DMS79 (cell line): ENCODE data around the gene REPS1.
"Not testable (repeated sequence)": the region's sequence is repeated elsewhere in the genome, so short reads cannot be mapped to it uniquely, and the experiment has no call there.

Experiments used
- DNase-seq: peaks from one replicate; lab custom pipeline; 2025; lab: John Stamatoyannopoulos, UW

Gene REPS1

DNA sequence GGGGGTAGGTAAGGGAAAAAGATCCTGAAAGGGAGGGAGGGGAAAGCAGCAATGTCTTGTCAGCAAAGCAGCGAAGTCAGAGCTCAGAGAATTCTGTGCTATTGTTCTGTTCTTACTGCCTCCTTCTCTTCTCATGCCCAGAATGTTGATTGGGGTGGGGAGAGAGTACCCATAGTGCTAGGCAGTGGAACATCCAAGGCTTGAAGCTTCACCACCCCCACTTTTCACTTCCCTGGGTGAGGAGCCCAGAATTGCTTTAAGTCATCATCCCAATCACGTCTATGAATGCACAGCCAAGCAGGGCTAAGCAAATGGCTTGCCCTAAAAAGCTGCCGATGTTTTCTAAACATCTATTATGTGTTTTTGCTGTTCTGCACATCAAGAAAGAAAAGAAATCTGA lies 16.5 kb downstream of the REPS1 start:
- DNase-seq = no peak

DNA sequence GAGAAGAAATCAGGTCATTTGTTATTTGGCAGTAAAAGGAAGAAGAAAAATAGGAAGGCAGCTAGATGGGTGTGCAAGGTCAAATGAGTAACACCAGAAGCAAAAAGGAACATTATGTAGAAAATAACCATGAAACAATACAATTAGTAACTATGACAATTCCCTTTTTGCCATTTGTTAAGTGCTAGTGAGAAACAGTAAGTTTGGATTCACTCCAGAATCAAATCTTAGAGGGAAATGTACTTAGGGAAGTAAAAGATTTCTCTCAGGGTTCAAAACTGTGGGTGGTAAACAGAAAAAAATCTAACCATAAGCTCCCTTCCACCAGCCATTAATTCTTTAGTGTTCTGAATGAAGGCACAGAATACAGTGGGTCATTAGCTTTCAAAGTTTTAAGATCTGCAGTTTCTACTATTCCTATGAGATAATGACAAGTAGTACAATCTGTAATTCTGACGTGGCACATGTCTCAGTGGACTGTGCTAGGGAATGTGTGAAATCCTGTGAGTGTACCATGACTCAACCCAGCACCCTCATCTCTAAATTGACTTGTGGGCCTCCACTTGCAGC lies 17.1 kb downstream of the REPS1 start:
- no peak for DNase-seq

DNA sequence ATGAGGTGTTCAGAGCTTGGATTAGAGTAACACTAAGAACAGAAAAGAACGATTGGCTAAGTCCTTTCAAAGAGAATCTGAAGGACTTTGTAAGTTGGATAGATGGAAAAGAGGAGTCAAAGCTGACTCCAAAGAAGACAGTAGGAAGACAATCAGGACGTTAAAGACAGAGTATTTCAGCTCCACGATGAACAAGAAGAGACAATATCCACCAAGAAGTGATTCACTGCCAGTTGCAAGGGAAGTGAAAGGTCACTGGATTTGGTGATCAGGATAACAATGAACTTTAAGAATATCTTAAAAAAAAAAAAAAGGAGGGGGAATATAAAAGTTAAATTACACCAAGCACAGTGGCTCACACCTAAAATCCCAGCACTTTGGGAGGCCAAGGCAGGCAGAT lies 17.9 kb downstream of the REPS1 start:
- DNase-seq = no peak

DNA sequence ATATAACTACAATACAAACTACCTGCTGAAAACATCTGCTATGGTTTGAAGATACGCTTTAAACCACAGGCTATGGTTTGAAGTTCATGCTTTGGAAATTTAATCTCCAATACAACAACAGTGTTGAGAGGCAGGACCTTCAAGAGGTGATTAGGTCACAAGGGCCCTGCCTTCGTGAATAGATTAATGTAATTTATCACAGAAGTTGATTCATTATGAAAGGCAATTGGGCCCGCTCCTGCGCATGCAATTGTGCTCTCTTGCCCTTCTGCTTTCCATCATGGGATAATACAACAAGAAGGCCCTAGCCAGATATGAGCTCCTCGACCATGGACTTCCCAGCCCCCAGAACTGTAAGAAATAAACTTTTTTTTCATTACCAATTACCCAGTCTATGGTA lies 21.2 kb downstream of the REPS1 start:
- no peak for DNase-seq

DNA sequence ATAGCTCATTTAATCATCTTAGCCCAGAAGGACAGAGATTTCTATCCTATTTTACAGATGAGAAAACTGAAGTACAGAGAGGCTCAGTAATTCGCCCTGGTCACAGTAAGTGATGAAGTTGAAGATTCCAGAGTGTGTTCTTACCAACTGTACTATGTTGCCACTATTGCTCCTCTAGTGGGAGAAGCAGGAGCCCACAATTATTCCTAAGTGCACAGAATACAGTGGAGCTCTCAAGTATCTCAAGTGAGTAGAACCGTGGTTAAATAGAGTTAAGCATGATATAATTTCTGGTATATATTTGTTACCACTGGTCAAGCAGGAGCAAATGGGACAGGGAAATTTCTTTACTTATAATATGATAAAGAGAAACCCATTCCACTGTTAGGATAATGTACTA lies 22.1 kb downstream of the REPS1 start:
- no peak for DNase-seq

DNA sequence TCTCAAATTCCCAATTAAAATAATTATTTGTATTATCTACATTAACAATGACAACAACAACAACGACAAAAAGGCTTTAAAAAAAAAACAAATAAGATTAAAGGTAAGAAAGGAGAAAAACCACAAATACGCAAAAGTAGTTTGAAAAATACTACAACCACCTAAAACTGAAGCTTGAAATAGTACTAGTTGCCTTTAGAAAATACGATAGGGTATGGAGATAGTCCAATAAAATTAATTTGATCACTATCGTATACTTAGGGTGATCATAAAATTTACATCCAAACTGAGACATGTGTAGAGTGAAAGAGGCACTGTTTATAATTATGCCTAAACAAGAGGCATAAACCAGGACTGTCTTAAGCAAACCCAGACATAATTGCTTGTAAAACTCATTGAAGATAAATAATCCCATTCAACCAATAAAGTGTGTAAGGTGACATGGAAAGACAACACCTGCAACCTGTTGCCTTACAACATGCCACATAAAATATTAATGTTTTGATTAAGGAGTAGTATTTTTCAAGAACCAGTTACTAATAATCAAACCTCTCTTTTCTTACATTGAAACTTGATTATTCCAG lies 22.7 kb downstream of the REPS1 start:
- no peak for DNase-seq

DNA sequence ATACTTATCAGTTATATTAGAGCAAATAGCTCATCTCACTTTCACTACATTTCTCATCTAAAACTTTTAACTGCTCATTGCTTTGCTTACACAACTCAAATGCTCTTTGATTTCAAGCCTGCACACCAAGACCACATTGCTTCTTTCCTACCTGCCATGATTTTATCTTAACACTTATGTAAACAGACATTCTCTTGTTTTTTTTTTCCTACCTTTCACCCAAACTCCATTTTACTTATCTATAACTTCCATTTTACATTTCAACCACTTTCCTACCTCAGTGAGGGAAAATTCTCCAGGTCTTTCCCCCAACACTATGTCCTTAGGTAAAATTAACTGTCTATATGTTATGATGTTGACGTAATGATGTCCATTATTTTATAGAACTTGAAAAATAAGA lies 24.0 kb downstream of the REPS1 start:
- DNase-seq = no peak

DNA sequence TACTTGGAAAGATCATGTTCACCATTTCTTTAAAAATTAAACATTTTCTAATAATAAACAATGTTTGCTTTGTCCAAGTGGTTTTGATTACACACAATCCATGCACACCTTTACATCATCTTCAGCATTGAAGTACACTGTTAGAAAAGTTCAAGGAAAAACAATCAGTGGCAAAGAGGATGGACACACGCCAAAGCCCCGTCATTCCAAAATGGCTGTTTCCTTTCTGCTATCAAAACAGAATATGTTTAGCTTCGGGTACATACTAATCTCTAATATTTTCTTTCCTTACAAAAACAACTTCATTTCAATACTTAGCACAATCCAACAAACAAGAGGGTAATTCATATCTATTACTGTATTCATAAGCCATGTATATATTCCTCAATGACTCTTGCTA lies 24.5 kb downstream of the REPS1 start:
- DNase-seq = no peak

DNA sequence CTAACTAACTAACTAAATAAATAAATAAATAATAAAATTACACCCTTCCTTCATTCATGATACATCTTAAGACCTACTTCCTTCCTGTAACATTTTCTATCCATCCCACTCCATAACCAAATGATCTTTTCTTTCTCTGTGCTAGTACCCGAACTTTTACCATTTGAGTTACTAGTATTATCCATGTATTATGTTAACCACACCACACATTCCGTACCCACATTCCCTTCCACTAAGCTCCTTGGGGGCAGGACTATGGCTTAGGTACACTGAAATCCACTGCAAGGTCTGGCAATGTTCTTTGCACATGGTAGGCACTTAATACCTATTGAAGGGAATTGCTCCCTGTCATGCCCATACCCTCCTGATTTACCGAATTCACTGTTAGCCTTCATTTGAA lies 24.9 kb downstream of the REPS1 start:
- no peak for DNase-seq

DNA sequence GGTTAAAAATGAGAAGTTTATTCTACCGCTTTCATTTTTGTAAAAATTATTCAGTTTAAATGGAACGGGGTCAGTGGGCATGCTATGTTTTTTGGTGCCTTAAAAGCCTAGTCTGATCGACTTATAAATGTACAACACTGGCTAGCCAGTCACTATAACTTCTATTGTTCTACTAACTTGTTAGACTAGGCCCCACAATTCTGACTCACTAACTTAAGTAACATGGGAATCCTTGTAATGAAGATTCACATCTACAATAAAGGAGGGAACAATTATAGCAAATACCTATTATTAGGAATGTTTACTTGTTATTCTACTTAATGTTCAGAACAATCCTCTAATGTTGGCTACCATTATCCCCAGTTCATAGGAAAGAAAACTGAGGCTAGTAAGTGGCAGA lies 28.5 kb downstream of the REPS1 start:
- no peak for DNase-seq

DNA sequence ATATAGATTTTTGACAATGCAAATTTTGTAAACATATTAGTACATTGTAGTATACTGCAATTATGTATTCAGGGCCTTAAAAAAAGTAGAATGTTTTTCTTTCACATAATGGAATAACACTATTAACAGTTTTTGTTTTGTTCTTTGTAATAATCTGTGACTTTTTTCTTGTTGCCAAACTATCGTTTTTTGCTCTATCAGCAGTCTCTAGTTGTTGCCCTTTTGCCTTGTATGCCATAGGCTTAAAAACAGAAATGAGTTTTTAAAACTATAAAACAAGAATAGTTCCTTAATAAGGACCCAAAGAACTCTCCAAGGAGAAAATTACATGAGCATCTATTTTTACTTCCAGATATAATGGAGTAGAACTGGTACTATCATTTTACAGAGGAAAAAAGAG lies 29.5 kb downstream of the REPS1 start:
- no peak for DNase-seq

DNA sequence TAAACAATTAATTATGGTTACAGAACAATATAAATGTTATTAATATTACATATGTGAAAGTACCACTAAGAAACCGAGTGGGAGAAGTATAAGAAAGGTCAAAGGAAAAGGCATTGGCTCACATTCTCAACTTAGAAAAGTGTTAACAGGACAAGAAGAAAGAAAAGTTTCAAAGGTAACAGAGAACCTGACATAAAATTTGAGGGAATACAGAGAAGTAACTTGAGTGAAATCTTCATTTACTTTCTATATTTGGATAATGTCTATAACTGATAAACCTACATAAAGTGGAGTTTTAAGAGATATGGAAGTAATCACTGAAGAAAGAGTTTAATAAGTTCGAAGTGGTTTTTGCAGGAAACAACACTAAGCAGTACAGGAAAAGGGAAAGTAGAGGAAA lies 30.1 kb downstream of the REPS1 start:
- no peak for DNase-seq

DNA sequence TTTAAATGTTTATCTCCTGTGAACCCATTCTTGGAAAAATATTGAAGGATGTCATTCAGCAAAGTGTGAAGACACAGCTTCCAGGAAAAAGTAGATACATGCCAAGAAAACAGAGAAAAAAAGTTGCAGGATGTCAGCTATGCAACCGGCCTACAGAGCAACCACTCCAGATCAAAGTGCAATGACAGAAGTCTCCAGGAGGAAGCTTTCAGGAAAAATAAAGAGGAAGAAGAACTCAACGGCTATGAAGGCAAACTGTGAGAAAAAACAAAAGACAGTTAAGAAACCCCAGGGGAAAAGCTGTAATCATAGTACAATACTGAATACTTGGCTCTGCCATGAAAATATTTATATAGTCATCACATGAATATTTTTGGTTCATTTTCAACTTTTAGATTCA lies 30.6 kb downstream of the REPS1 start:
- no peak for DNase-seq

DNA sequence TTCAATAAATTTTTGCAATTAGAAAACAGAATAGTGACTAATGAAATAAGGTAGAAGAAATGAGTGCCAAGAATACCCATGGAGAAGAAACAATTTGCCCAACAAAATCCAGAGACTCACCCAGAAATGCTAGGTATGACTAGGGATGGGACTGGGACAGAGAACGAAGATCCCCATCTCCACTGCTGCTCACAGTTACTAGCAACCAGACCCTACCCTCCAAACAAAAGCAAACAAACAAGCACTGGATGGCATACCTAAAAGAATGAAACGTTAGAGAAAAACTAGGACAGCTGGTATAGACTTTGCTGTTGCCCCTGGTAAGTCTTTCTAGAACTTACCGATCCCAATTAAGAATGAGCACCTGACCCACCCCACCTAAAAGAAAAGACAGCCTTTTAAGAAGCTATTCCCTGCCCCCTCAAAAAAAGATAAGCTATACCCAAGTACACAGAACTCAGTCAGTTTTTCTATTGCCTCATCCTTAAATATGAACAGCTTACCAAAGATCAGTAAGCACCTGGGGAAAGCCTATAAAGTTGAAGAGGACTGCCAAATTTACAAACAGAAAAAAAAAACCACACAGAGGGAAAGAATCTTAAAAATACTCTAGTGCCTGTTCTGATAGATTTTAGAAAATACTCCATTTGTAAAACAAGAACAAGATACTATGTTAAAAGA lies 31.7 kb downstream of the REPS1 start:
- no peak for DNase-seq

DNA sequence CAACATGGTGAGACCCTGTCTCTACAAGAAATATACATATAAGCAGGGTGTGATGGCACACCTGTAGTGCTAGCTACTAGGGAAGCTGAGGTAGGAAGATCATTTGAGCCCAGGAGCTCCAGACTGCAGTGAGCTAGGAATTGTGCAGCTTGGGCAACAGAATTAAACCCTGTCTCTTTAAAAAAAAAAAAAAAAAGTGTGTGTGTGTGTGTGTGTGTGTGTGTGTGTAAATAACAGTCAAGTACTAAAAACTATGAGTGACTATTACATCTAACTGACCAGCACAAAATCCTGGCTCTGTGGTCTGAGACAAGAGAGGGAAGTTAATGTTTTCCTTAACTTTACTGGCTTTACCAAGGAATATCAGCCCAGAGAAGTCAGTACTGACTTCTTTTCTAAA lies 32.8 kb downstream of the REPS1 start:
- DNase-seq = no peak

DNA sequence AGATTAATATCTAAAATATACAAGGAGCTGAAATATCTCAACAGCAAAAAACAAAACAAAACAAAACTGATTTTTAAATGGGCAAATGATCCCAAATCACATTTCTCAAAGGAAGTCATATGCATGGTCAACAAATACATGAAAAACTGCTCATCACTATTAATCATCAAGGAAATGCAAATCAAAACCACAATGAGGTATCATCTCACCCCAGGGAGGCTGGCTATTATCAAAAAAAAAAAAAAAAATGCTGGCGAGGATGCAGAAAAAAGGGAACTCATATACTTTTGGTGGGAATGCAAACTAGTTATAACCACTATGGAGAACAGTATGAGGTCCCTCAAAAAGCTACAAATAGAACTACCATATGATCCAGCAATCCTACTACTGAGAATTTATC lies 34.6 kb downstream of the REPS1 start:
- no peak for DNase-seq

DNA sequence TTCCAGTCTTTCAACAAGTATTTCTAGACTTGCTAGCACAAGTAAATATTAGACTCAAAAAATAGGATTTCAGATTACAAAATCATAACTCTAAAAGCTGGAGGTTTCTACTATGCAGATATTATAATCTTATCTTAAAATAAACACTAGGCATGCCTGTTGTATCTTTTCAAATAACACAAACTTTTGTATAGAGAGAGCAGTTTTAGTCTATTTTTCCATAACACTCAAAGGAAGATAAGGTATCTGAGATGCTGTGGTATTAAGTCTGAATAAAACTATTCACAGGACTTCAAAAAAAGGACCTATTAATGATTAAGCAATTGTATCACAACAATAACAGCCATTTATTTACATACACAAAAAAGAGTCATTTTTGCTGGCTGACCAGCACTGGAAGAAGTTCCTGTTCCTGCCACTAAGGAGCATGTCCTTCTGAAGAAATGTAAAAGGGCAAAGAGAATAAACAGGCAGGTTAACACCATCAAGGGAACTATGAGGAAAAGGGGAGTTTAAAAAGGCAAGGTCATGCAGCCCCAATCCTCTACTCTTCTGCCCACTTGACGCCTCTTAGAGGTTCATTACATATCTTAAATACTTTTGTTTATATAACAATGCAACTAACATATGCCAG lies 39.4 kb downstream of the REPS1 start:
- DNase-seq = no peak

DNA sequence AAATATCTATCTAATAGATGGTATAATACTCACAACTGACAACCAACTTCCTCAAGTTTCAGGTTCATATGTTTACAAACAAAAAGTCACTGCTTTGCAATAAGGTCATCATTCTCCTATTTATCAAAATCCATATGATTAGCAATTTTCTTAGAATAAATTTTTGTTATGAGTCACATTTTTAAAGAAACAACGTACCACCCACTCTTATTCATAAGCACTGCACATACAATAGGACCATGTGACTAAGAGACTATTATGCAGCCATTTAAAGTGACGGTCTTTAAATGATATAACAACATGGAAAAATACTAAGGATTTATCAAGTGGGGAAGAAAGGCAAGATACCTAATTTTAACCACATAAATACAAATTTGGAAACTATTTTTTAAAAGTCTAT lies 40.0 kb downstream of the REPS1 start:
- no peak for DNase-seq

DNA sequence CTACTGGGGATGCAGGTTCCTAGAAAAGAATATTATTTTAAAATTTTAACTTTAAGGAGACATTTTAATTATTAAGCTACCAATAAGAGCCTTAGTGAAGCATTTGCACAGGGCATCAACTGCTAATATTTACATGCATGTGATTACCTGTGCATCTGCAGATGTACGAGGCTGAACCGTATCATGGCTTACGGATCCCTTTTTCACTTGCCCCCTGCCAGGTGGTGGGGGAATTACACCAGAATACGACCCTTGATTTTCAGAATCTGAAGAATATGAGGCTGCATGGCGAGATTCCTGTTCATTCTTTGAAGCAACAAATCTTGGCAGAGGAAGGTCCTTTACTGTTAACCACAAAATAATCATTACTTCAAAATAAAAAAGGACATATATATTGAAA lies 42.7 kb downstream of the REPS1 start:
- DNase-seq = no peak

DNA sequence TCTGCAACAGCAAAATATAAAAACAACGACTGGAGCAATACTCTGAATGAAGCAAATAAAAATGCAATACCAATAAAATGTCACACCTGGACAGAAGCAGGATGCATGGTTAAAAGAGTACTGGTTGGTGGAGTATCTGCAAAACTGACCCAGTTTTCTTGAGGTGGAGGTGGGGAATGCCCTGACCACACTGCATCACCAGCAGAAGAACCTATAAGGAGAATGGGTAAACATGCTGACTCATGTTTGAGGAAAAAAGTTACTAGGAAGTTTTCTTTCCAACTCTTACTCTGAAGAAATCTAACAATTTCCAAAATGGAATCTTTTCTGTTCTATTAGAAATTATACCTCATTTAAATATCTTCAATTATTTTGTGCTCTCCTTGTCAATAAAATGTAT lies 43.6 kb downstream of the REPS1 start:
- no peak for DNase-seq

DNA sequence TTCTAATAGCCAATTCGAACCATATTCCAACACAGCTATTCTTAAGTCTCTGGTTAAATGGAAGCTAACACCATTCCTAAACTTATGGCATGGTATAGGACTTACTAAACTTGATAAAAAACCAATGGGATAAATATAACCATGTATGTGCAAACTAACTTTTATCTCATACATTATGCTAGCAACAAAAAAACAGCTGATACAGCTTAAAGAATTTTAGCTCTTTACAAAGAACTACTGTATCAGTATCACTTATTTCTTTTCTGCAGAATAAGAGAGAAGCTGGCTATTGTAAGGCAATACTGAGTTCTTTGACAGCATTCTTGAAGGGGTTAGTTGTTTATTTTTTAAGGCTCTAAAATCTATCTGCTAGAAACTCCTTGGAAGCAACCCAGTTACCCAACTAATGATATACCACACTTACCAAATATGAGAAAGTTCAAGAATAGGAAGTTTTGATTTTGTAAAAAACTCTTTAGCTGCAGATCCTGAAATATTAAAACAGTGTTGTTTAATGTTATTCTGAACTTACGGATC lies 44.9 kb downstream of the REPS1 start:
- no peak for DNase-seq

DNA sequence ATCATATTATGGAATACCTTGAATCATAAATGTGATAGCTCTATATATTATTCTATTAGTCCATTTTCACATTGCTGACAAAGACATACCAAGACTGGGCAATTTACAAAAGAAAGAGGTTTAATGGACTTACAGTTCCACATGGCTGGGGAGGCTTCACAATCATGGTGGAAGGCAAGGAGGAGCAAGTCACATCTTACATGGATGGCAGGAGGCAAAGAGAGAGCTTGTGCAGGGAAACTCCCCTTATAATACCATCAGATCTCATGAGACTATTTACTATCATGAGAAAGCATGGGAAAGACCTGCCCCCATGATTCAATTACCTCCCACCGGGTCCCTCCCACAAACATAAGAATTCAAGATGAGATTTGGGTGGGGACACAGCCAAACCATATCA lies 51.2 kb downstream of the REPS1 start:
- DNase-seq = not testable (repeated sequence)

DNA sequence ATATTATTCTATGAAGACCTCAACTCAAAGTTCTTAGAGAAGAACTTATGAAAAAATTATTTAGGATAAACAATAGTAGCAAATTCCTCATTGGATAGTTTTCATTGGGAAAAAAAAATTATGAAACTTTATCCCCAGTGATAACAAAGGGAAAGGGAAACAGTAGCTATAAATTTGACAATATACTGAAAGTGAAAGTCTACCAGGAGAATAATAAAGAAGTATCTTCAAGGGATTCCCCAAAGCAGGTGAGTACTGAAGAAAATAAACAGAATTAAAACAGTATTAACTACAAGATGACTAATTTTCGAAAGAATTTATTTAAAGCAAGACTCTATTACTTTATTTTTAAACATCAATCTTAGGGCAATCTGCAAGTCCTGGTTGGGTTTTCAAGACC lies 56.4 kb downstream of the REPS1 start:
- no peak for DNase-seq
